Measurements from ENCODE around the gene MARK2.
"Not testable (repeated sequence)": the region's sequence is repeated elsewhere in the genome, so short reads cannot be mapped to it uniquely, and the experiment has no call there.

MARK2 gene

DNA sequence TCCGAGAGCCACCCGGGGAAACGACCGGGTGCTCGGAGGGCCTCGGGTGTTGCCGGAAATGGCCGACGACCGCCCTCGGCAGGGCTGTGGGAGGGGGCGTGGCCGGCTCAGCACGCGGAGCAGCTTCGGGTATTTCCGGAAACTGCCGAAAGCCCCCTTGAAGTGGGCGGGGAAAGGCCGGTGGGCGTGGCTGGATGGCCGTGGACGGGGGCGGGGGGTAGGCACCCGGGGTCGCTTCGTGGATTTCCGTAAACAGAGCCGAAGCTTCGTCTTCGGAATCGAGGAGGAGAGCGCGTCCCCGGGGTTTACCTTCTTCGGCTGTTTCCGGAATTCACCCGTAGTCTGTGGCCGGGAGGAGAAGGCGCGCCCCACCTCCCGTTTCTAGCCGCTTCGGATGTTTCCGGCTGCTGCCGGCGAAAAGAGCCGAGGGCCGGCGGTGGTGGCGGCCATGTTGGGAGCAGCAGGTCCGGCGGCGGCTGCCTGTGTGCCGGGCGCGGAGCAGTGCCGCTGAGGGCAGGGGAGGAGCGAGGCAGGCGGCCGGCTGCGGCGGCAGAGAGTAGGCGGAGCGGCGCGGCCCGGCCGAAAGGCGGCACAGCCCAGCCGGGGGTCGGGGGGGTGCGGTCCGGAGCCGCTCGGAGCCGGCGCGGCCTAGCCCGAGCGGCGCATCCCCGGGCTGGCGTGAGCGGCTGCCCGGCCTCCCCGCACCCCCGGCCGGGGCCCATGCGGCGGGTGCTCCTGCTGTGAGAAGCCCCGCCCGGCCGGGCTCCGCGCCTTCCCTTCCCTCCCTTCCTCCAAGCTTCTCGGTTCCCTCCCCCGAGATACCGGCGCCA, at the start of gene MARK2:
MARK2 (plus strand) TSS at position 433 of the 830 bp plus-strand sequence; CDS start at position 830, 397 bp downstream.
- in situ Hi-C loops (cut with HindIII; ENCODE audit: low sequenced_read_pairs) = no loop called here

GRCh38 chr11:63791495-63792167, 47.3 kb upstream of the MARK2 start:
- in situ Hi-C loops (cut with HindIII; ENCODE audit: low sequenced_read_pairs) = no loop called here

DNA sequence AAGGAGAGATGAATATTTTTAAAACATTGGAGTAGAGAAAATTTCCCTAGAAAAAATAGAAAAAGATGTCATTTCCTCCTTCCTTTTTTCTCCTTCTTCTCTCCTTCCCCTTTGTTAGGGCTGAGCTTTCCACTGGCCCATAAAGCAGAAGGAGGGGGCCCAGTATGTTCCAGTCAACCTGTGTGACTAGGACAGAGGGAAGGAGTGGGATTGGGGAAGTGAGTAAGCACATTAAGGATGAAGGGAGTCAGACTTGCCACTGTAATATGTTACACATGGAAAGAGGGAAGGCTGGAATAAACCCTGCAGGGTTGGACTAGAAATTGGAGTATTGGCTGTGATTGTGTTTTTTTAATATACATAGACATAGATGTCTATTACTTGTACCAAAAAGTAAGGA, 45.7 kb upstream of the MARK2 start:
- in situ Hi-C loops (cut with HindIII; ENCODE audit: low sequenced_read_pairs) = no loop called here

GRCh38 chr11:63795066-63795465, 43.8 kb upstream of the MARK2 start:
- in situ Hi-C loops (cut with HindIII; ENCODE audit: low sequenced_read_pairs) = no loop called here

GRCh38 chr11:63800921-63801320, 38.0 kb upstream of the MARK2 start:
- in situ Hi-C loops (cut with HindIII; ENCODE audit: low sequenced_read_pairs) = no loop called here

DNA sequence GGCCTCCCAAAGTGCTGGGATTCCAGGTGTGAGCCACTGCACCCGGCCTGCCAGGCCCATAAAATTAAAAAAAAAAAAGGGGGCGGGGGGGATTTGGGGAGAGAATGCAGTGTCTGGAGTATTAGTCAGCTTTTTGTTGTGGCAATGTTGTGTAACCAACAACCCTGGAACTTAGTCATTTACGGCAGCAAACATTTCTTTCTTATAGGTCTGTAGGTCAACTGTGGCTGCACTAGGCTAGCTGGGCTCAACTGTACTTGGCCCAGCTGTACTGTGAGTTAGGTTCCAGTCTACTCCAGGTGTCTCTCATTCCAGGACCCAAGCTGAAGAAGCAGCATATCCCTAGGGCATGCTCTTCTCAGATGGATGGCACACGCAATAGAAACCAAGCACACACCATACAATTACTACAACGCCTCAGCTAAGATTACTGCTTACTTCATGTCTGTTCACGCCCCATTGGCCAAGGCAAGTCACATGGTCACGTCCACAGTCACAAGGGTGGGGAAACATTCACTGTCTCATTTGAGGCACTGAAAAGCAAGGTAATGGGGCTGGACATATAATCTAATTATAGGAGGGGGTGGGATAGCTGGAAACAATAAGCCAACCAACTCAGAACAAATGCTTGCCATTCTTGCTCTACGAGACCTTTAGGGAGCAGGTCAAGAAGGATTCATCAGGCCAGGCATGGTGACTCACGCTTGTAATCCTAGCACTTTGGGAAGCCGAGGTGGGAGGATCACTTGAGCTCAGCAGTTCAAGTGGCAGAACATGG, 36.1 kb upstream of the MARK2 start:
- in situ Hi-C loops (cut with HindIII; ENCODE audit: low sequenced_read_pairs) = no loop called here

GRCh38 chr11:63804259-63804658, 34.7 kb upstream of the MARK2 start:
- in situ Hi-C loops (cut with HindIII; ENCODE audit: low sequenced_read_pairs) = no loop called here

GRCh38 chr11:63805844-63806415, 33.0 kb upstream of the MARK2 start:
- in situ Hi-C loops (cut with HindIII; ENCODE audit: low sequenced_read_pairs) = no loop called here

GRCh38 chr11:63810383-63810782, 28.5 kb upstream of the MARK2 start:
- in situ Hi-C loops (cut with HindIII; ENCODE audit: low sequenced_read_pairs) = not testable (repeated sequence)

GRCh38 chr11:63811522-63811921, 27.4 kb upstream of the MARK2 start:
- in situ Hi-C loops (cut with HindIII; ENCODE audit: low sequenced_read_pairs) = no loop called here

- in situ Hi-C loops (cut with HindIII; ENCODE audit: low sequenced_read_pairs) = no loop called here
Observed at GRCh38 chr11:63813035-63813562, 25.8 kb upstream of the MARK2 start, which contains the start of gene SPINDOC. Gene SPINDOC, plus strand, starts transcription at chr11:63813456. Its CDS starts 231 bp downstream, at chr11:63813687.

DNA sequence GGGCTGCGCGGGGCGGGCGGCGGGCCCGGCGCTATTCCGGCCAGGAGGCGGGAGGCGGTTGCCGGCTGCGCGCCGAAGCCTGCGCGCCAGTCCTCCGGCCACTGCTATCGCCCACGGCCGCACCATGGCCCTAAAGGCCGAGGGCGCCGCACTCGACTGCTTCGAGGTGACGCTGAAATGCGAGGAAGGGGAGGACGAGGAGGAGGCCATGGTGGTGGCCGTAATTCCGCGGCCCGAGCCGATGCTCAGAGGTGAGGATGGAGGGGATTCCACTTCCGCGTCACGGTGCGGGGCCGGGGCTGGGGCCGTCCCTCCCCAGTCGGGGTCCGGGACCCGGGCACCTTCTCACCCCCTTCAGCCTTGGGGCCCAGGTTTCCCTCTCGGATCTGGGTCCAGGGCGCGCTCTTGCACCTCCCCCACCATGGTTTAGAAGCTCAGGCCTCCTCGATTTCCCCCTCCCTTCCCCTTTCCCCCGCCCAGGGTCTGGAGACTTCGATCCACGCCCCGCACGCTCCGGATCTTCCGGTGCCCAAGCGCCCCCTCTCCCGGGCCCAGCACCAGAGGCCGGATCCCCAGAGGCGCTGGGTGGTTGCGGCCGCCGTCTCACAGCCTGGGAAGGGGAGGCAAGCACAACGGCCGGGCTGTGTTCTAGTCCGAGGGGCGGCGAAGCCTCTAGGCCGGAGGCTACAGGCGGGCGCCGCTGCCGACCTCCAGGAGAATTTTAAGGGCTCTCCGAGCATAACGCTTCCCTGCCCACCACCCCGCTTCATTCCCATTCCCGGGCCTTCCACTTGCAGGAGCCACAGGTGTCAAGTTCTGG, 25.1 kb upstream of the MARK2 start:
- in situ Hi-C loops (cut with HindIII; ENCODE audit: low sequenced_read_pairs) = no loop called here

GRCh38 chr11:63814383-63814736, 24.6 kb upstream of the MARK2 start:
- in situ Hi-C loops (cut with HindIII; ENCODE audit: low sequenced_read_pairs) = no loop called here

DNA sequence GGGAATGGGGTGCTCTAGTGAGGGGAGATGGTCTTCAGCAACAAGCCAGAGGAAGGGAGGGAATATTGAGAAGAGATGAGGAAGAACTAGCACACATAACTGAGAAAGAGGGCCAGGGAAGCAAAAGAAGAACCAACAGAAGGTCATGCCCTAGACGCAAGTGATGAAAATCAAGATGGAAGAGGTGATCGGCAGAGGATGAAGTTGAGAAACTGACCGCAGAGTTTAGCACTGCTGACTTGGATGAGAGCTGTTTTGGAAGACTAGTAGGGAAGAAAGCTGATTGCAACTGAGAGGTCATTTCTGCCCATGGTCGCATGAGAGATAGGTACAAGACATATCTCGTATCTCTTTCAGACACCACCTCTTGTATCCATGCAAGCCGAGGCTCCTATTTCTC, 22.7 kb upstream of the MARK2 start:
- in situ Hi-C loops (cut with HindIII; ENCODE audit: low sequenced_read_pairs) = no loop called here

- in situ Hi-C loops (cut with HindIII; ENCODE audit: low sequenced_read_pairs) = no loop called here
Observed at GRCh38 chr11:63816732-63817131, 22.2 kb upstream of the MARK2 start.

DNA sequence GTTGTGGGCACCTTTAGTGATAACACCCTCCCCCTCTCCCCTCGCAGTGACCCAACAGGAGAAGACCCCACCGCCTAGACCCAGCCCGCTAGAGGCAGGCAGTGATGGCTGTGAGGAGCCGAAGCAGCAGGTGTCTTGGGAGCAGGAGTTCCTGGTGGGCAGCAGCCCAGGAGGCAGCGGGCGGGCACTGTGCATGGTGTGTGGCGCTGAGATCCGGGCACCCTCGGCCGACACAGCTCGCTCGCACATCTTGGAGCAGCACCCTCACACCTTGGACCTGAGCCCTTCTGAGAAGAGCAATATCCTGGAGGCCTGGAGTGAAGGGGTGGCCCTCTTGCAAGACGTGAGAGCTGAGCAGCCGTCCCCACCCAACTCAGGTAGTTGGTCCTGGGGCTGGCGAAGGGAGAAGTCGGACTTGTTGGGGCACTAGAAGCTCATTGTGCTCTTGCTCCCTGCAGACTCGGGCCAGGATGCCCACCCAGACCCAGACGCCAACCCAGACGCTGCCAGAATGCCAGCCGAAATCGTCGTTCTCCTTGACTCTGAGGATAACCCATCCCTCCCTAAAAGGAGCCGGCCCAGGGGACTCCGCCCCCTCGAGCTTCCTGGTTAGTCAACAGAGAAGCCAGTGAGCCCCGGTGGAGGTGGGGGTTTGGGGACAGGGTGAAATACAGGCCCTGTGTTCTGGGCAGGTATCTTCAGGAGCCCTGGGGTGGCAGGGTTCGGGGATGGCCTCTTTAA, 21.0 kb upstream of the MARK2 start:
- in situ Hi-C loops (cut with HindIII; ENCODE audit: low sequenced_read_pairs) = no loop called here

- in situ Hi-C loops (cut with HindIII; ENCODE audit: low sequenced_read_pairs) = no loop called here
Observed at GRCh38 chr11:63818609-63819008, 20.3 kb upstream of the MARK2 start.

DNA sequence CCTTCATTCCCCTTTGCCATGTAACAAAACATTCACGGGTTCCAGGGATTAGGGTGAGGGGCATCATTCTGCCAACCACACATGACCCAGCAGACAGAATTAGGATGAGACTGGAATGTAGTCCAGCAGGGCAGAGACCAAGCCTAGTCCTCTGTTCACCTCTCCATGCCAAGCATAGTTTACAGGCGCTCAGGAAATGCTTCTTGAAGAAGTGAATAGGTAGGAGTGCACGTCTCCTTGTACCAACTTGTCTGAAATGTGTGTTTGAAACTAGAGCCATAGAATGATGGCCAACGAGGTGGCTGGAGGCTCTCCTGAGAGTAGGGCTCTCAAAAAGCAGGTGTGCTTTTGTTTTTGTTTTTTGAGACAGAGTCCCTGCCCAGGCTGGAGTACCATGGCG, 17.5 kb upstream of the MARK2 start:
- in situ Hi-C loops (cut with HindIII; ENCODE audit: low sequenced_read_pairs) = no loop called here

- in situ Hi-C loops (cut with HindIII; ENCODE audit: low sequenced_read_pairs) = no loop called here
Observed at GRCh38 chr11:63826471-63827190, 12.3 kb upstream of the MARK2 start.
